Stimulated activated CD4-positive, alpha-beta T cell treated with anti-CD3 and anti-CD28 coated beads, TNF-alpha, amount 100 ng/mL, for 1 hour (primary cell): ENCODE results near the gene ASGR1.
A peak's percentile ranks its signal among the peaks of the same experiment; 100 is the strongest.
"Not testable (repeated sequence)": the region's sequence is repeated elsewhere in the genome, so short reads cannot be mapped to it uniquely, and the experiment has no call there.

Experiments
- DNase-seq, 3 donors: peaks; one replicate each; pipeline ENCODE4 v3.0.0-alpha.2; 2020; ENCODE audit warnings: low read depth in 3 of 3, low spot score in 1 of 3

ASGR1 gene

GRCh38 chr17:7166873-7167272, 12.3 kb downstream of the ASGR1 start:
- no peak for DNase-seq

GRCh38 chr17:7159571-7159970, 19.6 kb downstream of the ASGR1 start:
- not testable (repeated sequence) for DNase-seq

- DNase-seq: not testable (repeated sequence)
These were observed 20.7 kb downstream of the ASGR1 start for GRCh38 chr17:7158424-7158823.

GRCh38 chr17:7156342-7156940, 22.7 kb downstream of the ASGR1 start:
- no peak for DNase-seq

GRCh38 chr17:7147772-7148171, 31.4 kb downstream of the ASGR1 start:
- no peak for DNase-seq

- DNase-seq: no peak
These were observed 33.1 kb downstream of the ASGR1 start for GRCh38 chr17:7146115-7146514.

- no peak for DNase-seq
These were observed 35.0 kb downstream of the ASGR1 start for GRCh38 chr17:7144213-7144612.

- no peak for DNase-seq
These were observed 37.3 kb downstream of the ASGR1 start for GRCh38 chr17:7141824-7142223.

- no peak for DNase-seq
These were observed 39.8 kb downstream of the ASGR1 start for GRCh38 chr17:7139400-7139799.

- no peak for DNase-seq
These were observed 40.3 kb downstream of the ASGR1 start for GRCh38 chr17:7138800-7139381.

- DNase-seq: no peak
These were observed 41.8 kb downstream of the ASGR1 start for GRCh38 chr17:7137171-7137943.

GRCh38 chr17:7136266-7136877, 42.8 kb downstream of the ASGR1 start:
- peak; percentile 35 to 79 (median 55) for DNase-seq

GRCh38 chr17:7133916-7134315, 45.3 kb downstream of the ASGR1 start:
- no peak for DNase-seq

- DNase-seq: peak in 2 of 3 donors; percentile 5 to 25
These were observed 45.7 kb downstream of the ASGR1 start for GRCh38 chr17:7133424-7133823.

- peak; percentile 10 to 39 (median 19) for DNase-seq
These were observed 46.6 kb downstream of the ASGR1 start for GRCh38 chr17:7132511-7133094.

- DNase-seq: no peak
These were observed 47.8 kb downstream of the ASGR1 start for GRCh38 chr17:7131423-7131791.

- DNase-seq: no peak
These were observed 48.3 kb downstream of the ASGR1 start for GRCh38 chr17:7130621-7131422.

GRCh38 chr17:7129311-7129710, 49.9 kb downstream of the ASGR1 start:
- no peak for DNase-seq

GRCh38 chr17:7128160-7128559, 51.0 kb downstream of the ASGR1 start:
- DNase-seq: no peak

GRCh38 chr17:7127501-7127900, 51.7 kb downstream of the ASGR1 start:
- not testable (repeated sequence) for DNase-seq

GRCh38 chr17:7126386-7126785, 52.8 kb downstream of the ASGR1 start:
- DNase-seq: not testable (repeated sequence)
